ENCODE results near the gene NCAPH2. TPM values are rescaled to one million over a fixed set of nuclear protein-coding genes. Genes with fewer than 3 reads are reported as not detected.
A peak's percentile ranks its signal among the peaks of the same experiment; 100 is the strongest.

The NCAPH2 gene
- total RNA-seq, 4 donors from 2014 or later = 51.7 to 155 (median 55.4) TPM

DNA sequence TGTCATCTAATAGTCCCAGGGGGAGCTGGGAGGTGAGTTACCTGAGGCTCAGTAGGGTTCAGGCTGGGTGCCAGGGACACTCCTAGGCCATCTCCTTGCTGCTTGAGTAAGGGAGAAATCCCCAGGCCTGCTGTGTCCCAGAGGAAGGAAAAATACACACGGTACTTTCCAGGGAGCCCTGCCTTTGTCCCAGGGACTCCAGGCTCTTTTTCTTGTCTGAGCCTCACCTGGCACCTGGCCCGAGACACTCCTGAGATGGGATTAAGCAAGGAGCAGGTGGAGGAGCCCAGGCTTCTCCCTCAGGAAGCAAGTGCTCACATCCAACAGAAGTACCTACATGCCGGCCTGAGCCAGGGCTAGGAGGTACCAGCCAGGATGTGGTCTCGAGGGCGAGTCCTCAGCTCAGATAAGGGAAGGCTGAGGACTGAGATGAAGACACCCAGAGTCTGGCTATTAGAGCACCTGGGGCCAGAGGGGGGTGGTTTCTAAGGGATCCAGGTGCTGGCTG is 36.8 kb downstream of the NCAPH2 start:
- TF ChIP-seq CTCF (IDR thresholded peaks at IDR 0.05) (no peak), POLR2A (IDR thresholded peaks at IDR 0.05) (no peak)
- no peaks in the 10 kb centered on the region for H3K9me3 ChIP-seq
- peaks cover 13 to 14% of the 10 kb centered on the region in 2 donors for H3K27me3 ChIP-seq
- intact Hi-C loops (cut with DNase I; ENCODE audit: low total_unique reads) = no loop called here
- no peak overlapping the region for H3K27ac ChIP-seq
- no peak overlapping the region for H3K4me3 ChIP-seq
- no peak for DNase-seq
- H3K4me1 ChIP-seq = peaks cover 0 to 12% of the 10 kb centered on the region in 2 donors
- no peaks in the 10 kb centered on the region for H3K36me3 ChIP-seq

DNA sequence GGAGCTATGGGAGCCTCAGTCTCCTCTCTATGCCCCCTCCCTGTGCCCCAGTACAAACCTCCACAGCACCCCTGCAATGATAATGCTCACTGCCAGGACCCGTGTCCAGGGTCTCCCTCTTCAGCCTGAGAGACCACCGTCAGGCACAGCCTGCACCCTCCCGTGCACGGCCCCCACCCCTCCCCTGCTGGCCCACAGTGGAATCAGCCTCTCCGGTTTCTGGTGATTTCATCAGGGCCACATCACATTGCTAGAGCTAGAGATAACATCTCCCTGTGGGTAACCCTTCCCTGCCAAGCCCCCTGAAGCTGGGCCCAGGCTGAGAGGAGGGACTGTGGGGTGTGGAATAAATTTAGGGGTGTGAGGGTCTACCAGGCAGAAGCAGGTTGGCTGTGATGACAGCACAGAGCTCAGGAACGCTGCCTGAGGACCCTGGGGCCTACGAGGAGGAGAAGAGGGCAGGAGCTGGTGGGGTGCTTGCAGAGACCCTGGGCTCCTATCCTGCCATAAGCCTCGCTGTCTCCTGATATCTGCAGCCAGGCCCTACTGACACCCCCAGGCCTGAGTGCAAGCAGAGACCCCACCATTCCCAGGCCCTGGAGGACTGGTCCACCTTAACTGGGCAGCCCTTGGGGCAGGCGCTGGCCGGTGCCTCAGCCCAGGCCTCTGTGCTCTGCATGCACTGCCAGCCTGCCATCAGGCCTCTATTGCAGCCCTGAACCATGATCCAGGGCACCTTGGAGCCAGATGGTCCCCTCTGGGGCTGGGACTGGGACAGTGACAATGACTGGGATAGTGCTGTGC is 37.7 kb downstream of the NCAPH2 start, which contains the start of gene KLHDC7B:
TSS of gene KLHDC7B (plus strand) at position 378 of the 804 bp plus-strand sequence. CDS start at position 723, 345 bp downstream.
- intact Hi-C loops (cut with DNase I; ENCODE audit: low total_unique reads) = no loop called here
- Histone ChIP-seq H3K36me3 (no peaks in the 10 kb centered on the region), H3K4me3 (no peak within 1 kb of the TSS), H3K4me1 (peaks cover 0 to 12% of the 10 kb centered on the region in 2 donors), H3K27me3 (peaks cover 13 to 14% of the 10 kb centered on the region in 2 donors), H3K27ac (no peak within 1 kb of the TSS), H3K9me3 (no peaks in the 10 kb centered on the region)
- DNase-seq = no peak
- TF ChIP-seq POLR2A (IDR thresholded peaks at IDR 0.05) (no peak), CTCF (IDR thresholded peaks at IDR 0.05) (peak in 1 of 4 experiments; percentile 5)

DNA sequence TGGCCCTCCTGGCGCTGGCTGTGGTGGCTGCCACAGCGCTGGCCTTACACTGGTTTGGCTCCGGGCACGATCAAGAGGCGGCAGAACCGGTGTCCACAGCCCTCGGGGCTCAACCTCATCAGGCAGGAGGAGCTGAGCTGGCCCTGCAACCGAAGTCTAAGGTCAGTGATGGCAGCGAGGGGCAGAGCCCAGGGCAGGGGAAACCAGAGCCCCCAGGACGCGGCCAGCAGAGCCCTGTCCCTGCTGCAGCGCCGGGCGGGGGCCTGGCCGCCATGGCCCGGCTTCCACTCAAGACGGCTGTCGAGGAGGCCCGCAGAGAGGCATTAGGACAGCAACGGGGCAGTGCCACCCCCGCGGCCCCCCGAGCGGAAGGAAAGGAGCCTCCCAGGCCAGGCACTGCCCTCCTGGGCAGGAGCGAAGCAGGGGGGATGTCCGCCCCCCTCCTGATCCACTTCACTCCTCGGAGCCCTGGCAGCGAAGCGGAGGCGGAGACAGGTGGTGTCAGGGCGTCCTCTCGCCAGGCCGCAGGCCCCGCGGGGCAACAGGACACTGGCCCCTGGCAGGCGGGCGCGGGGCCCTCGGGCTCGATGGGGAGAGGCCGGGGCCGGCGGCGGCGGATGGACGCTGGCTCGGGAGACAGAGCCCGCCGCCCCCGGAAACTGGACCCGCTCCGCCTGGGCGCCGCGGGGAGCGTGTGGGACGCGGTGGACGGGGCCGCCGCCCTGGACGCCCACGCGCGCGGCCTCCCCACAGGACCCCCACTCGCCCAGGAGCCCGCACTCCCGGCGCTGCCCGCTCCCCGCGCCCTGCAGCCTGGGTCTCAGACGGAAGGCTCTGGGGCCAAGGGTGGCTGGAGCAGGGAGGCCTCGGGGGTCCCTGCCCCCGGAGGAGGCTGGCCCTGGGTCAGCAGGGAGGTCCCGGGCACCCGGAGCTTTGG is 38.6 kb downstream of the NCAPH2 start:
- DNase-seq = no peak
- H3K9me3 ChIP-seq = no peaks in the 10 kb centered on the region
- intact Hi-C loops (cut with DNase I; ENCODE audit: low total_unique reads) = no loop called here
- H3K27ac ChIP-seq = no peak overlapping the region
- peaks cover 13 to 14% of the 10 kb centered on the region in 2 donors for H3K27me3 ChIP-seq
- no peaks in the 10 kb centered on the region for H3K36me3 ChIP-seq
- peaks cover 0 to 12% of the 10 kb centered on the region in 2 donors for H3K4me1 ChIP-seq
- TF ChIP-seq POLR2A (IDR thresholded peaks at IDR 0.05) (no peak), CTCF (IDR thresholded peaks at IDR 0.05) (no peak)
- no peak overlapping the region for H3K4me3 ChIP-seq

GRCh38 chr22:50547263-50547985 is 39.4 kb downstream of the NCAPH2 start:
- intact Hi-C loops (cut with DNase I; ENCODE audit: low total_unique reads) = no loop called here
- Histone ChIP-seq H3K27ac (no peak overlapping the region), H3K27me3 (peaks cover 13 to 14% of the 10 kb centered on the region in 2 donors), H3K4me3 (no peak overlapping the region), H3K9me3 (no peaks in the 10 kb centered on the region), H3K4me1 (peaks cover 0 to 12% of the 10 kb centered on the region in 2 donors), H3K36me3 (no peaks in the 10 kb centered on the region)
- TF ChIP-seq POLR2A (IDR thresholded peaks at IDR 0.05) (no peak), CTCF (IDR thresholded peaks at IDR 0.05) (no peak)
- DNase-seq = no peak

All from uterus (tissue), 4 donors.